ENCODE data around the gene SHE.
"Not testable (repeated sequence)": the region's sequence is repeated elsewhere in the genome, so short reads cannot be mapped to it uniquely, and the experiment has no call there.

SHE gene

GRCh38 chr1:154514066-154514553 lies 11.9 kb upstream of the SHE start:
- no peak for DNase-seq (ENCODE audit: low read depth, low spot score)

DNA sequence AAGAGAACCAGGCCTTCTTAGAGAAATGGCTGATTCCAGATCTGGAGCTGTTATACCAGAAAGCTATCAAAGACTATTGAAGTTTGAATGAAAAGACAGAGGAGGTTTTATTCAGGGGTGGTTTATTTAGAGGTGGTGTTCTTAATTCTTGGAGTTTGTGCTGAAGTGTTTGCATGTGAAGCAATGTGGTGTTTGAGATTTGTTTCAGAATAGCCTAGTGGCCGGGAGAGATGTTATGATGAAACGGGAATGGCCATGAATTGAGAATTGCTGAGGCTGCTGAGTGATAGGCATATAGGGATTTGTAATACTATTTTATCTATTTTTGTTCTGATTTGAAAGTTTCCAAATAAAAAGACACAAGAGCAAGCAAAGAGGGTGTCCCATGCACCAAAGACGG lies 10.5 kb upstream of the SHE start:
- DNase-seq (ENCODE audit: low read depth, low spot score): no peak

DNA sequence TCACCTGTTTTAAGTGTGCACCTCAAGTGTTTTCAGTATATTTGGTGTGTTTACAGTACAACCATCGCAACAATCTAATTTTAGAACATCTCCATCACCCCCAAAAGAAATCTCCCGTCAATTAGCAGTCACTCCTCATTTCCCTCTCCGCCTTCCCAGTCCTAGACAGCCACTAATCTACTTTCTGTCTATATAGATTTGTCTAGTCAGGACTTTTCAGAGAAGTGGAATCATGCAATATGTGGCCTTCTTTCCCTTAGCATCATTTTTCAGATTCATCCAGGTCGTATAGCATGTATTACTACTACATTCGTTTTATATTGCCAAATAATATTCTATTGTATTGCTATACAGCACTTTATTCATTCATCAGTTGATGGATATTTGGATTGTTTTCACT lies 1.7 kb upstream of the SHE start:
- no peak for DNase-seq (ENCODE audit: low read depth, low spot score)

GRCh38 chr1:154502744-154503115 lies 518 bp upstream of the SHE start:
- DNase-seq (ENCODE audit: low read depth, low spot score): no peak

DNA sequence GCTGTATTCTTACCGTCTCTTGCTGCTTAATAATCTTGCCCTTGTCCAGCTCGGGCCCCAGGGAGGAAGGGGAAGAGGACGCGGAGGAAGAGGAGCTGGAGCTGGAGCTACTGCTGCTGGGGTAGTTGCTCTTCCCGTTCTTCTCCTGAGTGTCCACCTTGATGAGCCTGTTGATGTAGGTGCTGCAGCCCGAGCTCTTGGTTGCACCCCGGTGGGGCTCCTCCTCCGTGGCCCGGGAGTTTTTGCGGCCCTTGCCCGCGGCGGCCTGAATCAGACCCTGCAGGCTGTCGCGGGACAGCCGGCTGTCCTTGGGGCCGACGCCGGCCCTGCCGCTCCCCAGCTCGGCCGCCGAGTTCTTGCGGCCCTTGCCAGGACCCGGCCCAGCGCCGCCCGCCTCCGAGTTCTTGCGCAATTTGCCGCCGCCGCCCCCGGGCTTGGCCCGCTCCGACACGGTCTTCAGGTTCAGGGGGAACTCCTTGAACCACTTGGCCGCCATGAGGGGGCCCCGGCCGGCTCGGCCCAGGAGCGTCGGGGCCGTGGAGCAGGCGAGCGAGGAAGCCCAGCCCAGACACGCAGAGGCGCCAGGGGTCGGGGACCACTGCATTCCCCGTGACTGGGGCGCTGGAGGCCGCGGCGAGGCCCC lies 668 bp downstream of the SHE start:
- no peak for DNase-seq (ENCODE audit: low read depth, low spot score)

GRCh38 chr1:154500533-154500932 lies 1.7 kb downstream of the SHE start:
- DNase-seq (ENCODE audit: low read depth, low spot score): no peak

GRCh38 chr1:154499446-154499845 lies 2.8 kb downstream of the SHE start:
- DNase-seq (ENCODE audit: low read depth, low spot score): no peak

DNA sequence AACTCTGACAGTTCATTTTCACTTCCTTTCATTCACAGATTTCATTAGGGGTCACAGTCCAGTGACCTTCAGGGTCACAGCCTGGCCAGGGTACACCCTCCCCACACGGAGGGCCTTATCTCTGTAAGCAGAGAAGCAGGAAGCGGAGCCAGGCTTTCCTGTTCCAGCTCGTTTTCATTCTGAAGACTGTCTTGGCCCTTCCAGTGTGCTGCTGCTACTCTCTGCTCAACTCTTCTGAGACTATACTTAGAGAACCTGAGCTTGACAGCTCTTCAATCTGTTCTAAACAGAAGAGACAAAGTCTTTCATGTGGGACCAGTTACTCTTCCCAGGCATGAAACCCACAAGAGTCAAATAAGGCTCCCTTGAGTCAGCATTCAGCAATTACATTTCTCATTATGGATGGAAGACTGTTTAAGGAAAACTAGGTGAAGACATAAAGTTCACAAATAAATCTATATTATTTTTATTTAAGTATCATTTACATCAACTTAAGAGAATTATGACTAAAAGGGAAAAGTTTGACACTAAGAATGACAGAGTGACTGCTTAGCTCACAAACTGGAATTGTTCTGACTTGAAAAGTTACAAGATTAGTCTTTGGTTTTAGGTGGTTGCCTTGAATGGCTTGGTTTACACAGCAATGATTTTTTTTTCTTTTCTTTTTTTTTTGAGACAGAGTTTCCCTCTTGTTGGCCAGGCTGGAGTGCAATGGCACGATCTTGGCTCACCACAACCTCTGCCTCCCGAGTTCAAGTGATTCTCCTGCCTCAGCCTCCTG lies 5.0 kb downstream of the SHE start:
- DNase-seq (ENCODE audit: low read depth, low spot score): no peak

GRCh38 chr1:154496383-154496782 lies 5.8 kb downstream of the SHE start:
- DNase-seq (ENCODE audit: low read depth, low spot score): no peak

DNA sequence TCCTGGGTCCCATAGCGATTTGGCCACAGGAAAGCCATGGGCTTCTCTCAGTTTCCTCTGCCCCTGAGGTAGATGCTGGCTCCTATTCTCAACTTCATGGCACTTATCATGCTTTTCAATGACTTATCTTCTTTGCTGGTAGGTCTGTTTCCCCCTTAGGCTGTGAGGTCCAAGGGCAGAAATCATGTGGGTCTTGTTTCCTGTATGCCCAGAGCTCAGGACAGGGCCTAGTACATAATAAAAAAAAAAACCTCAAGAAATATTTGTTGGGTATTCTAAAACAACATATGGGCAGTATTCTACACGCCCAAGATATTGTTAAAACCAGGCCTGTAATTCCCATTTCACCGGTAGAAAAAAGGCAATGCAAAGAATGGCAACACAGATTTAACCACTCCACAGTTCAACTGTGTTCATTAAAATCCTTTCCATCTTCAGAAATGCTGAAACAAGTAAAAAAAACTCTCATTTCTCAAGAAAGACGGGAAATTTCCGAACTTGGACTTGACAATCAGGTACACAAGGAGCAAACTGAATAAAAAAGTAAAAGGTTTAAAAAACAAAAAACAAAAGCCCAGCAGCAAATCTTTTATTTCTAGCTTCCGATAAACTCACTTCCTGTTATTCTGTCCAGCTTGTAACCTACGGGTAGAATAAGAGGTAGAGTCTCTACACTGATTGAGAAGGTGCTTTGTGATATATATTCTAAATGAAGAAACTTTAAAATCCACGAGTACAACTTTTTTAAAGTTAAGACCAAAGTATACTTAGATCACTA lies 6.5 kb downstream of the SHE start:
- DNase-seq (ENCODE audit: low read depth, low spot score): no peak

- no peak for DNase-seq (ENCODE audit: low read depth, low spot score)
Observed at GRCh38 chr1:154493276-154493675, 8.9 kb downstream of the SHE start.

DNA sequence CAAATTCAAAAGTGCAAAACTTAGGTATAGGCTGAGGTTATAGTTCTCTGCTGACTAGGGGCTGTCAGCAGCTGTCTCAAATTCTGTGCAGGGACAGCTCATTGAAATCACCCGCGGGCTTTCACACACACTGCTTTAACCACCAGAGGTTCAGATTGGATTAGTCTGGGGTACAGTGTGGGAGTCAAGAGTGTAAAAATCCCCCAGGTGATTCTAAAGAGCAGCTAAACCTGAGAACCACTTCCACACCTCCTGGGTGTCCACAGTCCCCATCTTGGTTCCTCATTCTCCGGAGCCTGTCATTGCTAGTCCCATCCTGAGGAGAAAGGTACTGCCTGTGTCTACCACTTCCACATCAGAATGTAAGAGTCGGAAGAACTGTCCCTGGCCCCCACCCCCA lies 10.1 kb downstream of the SHE start:
- DNase-seq (ENCODE audit: low read depth, low spot score): no peak

- no peak for DNase-seq (ENCODE audit: low read depth, low spot score)
Observed at GRCh38 chr1:154490317-154490716, 11.9 kb downstream of the SHE start.

- no peak for DNase-seq (ENCODE audit: low read depth, low spot score)
Observed at GRCh38 chr1:154489695-154490274, 12.4 kb downstream of the SHE start.

DNA sequence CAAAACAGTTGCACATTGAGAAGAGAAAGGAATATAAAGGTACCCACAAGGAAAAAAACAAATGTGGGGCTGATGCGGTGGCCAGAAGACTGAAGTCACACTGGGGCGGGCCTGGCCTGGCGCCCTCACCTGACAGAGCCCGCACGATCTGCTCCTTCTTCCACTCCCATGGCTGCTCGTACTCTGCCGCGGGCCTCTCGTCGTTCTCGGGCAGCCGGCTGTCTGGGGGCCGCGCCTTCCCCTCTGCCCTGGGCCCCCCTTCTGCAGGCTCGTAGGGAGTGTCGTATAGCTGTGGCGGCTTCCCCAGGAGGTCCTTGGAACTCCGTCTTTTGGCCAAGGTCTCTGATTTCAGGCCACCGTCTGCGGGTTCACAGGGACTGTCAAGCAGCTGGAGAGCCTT lies 13.3 kb downstream of the SHE start:
- DNase-seq (ENCODE audit: low read depth, low spot score): no peak

DNA sequence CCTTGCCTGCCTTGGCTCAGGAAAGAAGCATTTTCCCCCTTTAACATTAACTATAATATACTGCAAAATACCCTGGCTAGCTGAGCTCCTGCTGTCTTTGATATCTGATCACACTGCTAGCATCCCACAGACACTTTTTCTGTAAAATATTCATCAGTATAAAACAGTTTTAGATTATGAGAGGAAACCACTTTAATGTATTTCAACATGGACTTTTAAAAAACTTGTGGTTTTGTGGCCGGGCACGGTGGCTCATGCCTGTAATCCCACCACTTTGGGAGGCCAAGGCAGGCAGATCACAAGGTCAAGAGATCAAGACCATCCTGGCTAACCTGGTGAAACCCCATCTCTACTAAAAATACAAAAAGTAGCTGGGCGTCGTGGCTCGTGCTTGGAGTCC lies 15.5 kb downstream of the SHE start:
- DNase-seq (ENCODE audit: low read depth, low spot score): not testable (repeated sequence)

- no peak for DNase-seq (ENCODE audit: low read depth, low spot score)
Observed at GRCh38 chr1:154485910-154486496, 16.2 kb downstream of the SHE start.

GRCh38 chr1:154485106-154485505 lies 17.1 kb downstream of the SHE start:
- DNase-seq (ENCODE audit: low read depth, low spot score): no peak

GRCh38 chr1:154483941-154484803 lies 18.0 kb downstream of the SHE start:
- no peak for DNase-seq (ENCODE audit: low read depth, low spot score)

- no peak for DNase-seq (ENCODE audit: low read depth, low spot score)
Observed at GRCh38 chr1:154481053-154481452, 21.2 kb downstream of the SHE start.
